HG02571 (cell line): ENCODE measurements around the gene MOGAT3.
A peak's percentile ranks its signal among the peaks of the same experiment; 100 is the strongest.

Experiments
- ATAC-seq: cut with Tn5 transposase; IDR thresholded peaks from one replicate; pipeline ENCODE4 v1.9.1; 2021; ENCODE audit warnings: mild to moderate bottlenecking, moderate library complexity; ENCODE audit not compliant: unreplicated experiment

MOGAT3 gene

DNA sequence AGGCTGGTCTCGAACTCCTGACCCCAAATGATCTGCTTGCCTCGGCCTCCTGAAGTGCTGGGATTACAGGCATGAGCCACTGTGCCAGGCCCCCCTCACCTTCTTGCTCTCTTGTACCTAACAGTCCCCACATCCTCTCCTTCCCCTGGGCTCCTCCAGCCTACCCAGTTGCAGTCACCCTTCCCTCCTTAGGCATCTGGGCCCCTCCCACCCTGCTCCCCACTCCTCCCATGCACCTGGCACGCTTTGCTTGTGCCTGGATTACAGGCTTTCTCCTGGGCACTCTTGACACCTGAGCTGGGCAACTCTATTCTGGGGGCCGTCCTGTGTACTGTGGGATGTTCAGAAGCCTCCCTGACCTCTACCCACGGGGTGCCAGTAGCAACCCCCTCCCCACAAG lies 33.8 kb upstream of the MOGAT3 start:
- no peak for ATAC-seq

DNA sequence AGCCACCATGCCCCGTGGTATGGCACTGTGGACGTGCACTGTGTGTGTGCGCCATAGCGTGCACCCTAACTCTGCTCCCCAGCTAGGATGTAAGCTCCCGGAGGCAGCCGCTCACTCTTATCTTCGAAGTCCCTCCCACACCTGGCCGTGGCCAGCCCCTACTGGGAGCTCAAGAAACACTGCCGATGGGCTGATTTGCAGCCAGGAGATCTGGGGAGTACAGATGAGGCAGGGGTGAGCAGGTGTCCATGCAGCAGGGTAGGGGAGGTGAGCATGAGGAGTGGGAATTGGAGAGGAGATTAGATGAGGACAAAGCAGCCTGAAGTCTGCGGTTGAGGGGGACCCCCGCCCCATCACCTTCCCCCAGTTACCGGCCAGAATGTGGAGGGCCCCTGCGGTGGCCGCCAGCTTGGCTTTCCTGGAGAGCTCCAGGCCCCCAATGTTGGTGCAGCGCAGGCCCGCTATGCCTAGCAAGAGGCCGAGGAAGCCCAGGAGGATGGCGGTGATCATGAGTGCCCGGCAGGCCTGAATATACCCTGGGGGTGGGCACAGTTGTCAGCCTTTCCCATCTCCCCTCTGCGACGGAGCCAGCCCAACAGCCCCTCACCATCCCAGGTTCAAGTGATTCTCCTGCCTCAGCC lies 33.2 kb upstream of the MOGAT3 start:
- no peak for ATAC-seq

DNA sequence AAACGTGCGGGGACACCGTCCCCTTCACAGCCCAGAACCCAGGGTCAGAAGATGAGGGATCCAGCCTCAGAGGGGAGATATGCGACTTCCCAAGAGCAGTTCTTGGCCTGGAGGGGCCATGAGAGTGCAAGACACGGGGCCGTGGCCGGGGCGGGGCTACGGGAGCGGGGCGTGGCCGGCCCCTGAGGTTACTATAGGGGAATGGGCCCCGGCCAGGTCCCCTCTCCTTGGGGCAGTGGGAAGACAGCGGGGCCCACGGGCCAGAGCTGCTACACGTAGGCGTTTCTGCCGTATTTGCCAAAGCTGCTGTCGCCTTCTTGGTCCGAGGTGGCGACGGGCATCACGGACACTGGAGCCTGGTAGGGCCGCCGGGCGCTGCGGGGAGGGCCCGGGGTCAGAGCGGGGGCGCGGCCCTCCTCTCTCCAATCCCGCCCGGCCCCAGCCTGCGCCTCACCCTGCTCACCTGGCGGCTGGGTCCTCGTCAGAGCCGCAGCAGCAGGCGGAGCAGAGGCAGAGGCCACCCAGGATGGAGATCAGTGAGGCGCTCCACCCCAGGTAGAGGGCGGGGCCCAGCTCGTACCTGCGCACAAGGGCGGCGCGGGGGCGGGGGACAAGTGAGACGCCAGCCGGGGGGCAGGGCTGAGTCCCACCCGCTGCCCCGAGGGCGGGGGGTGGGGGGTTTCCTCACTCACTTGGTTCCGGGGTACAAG lies 31.5 kb upstream of the MOGAT3 start:
- no peak for ATAC-seq

DNA sequence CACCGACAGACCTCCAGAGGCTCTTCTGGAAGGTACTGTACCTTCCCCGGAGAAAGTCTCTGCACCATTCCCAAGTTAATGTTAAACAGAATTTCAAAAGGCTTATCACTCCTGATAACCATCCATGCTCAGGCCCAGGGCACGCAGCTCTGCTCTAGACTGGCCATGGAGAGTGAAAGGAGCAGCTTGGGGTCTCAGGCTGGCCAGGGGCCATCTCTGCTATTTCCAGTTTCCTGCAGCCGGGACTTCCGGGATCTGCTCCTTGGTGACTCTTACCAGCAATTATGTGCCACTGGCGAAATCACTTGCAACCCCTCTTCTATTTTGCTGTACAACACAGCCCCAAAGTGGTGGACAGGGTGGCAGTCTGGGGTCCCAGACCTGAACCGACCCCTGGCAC lies 30.8 kb upstream of the MOGAT3 start:
- no peak for ATAC-seq

DNA sequence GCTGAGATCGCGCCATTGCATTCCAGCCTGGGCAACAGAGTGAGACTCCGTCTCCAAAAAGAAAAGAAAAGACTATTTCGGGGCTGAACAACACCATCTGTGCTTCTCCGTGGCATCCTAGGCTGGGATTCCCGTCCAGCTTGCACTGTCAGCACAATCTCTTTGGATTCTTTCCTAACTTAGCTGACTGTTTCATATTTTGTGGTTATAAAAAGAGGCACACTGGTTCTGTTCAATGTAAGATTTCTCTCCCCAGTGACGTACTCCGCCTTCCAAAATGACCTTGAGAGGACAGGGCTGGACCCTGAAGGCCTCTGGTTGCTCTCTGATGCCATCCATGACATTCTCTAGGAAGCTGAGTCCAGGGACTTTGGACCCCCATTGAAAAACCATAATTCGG lies 25.9 kb upstream of the MOGAT3 start:
- no peak for ATAC-seq

DNA sequence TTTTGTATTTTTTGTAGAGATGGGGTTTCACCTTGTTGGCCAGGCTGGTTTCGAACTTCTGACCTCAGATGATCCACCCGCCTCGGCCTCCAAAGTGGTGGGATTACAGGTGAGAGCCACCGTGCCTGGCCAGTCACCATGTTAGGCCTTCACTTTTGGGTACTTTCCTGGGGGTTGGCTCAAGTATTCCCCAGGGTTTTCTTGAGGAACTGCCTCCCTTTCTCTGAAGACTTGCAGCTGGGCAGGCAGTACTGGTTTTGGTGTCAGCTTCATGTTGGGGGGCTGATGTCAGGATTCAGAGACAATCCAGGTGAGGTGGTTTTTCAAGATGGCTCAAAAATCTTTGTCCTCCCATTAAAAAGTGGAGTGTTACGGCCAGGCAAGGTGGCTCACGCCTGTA lies 24.8 kb upstream of the MOGAT3 start:
- ATAC-seq, result no peak

DNA sequence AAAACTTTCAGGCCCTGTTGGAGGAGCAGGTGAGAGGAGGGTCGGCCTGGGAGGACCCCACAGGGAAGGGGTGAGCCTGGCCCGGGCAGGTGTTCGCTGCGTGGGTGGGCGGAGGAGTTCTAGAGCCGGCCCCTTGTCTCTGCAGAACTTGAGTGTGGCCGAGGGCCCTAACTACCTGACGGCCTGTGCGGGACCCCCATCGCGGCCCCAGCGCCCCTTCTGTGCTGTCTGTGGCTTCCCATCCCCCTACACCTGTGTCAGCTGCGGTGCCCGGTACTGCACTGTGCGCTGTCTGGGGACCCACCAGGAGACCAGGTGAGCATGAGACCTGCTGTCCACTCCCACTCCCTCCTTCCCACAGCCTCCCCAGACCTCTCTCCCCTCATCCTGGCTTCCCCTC lies 22.7 kb upstream of the MOGAT3 start:
- ATAC-seq, result no peak

DNA sequence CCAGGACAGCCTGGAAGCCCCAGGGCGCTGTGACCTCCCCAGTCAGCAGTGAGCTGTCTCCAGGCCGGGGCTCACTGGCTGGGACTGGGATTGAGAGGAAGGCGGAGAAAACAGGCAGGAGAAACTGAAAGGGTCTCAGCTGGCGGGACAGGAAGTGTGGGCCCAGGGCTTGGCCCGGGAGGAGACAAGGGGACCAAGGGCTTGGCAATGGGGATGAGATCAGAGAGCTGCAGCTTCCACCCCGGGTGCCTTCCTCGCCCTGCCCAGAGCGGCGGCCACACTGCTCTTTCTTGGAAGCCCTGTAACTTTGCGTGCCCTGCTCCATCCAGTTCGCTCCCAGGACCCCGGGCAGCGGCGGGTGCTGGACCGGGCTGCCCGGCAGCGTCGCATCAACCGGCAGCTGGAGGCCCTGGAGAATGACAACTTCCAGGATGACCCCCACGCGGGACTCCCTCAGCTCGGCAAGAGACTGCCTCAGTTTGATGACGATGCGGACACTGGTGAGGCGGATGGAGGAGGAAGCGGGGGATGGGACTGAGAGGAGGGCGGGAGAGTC lies 21.5 kb upstream of the MOGAT3 start:
- ATAC-seq, result no peak

DNA sequence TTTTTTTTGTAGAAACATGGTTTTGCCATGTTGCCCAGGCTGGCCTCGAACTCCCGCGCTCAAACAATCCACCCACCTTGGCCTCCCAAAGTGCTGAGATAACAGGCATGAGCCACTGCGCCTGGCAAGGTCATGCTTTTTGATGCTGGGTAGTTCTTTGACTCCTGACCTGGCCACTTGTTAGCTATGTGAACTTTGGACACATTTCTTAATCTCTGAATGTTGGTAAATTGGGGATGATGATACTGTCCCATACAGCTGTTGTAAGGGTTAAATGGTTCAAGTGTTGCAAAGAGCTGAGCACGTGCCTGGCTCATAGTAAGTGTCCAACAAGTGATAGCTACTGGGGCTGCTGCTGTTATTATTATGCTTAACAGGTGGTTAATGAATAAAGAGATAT lies 19.5 kb upstream of the MOGAT3 start:
- no peak for ATAC-seq

DNA sequence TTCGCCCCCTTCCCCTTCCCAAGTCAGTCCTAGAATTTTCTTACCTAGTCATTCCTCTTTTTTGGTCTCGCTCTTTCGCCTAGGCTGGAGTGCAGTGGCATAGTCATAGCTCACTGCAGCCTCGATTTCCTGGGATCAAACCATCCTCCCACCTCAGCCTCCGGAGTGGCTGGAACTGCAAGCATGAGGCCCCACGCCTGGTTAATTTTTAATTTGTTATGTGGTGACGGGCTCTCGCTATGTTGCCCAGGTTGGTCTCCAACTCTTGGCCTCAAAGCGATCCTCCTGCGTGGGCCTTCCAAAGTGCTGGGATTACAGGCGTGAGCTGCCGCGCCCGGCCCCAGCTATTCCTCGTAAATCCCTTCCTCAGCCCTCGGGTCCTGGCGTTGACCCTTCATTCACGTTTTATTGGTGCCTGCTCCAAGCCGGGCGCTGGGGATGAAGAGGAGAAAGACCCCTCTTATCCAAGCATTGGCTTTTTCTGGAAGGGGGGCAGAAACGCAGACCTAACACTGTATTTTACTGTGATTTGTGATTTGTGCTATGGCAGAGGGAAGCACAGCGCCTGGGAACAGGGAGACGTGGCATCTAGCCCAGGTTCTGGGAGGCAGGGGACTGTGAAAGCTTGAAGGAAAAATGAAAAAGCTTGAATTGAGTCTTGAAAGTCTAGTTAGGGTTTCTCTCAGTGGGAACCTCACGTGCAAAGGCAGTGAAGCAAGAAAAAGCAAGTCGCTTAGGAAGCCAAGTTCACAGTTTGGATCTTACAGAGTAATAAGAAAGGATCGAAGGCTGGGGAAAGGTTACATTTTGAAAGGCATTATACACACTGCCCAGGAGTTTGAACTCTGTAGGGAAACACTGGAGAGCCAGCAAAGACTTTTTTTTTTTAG lies 17.6 kb upstream of the MOGAT3 start:
- peak; percentile 7 for ATAC-seq

DNA sequence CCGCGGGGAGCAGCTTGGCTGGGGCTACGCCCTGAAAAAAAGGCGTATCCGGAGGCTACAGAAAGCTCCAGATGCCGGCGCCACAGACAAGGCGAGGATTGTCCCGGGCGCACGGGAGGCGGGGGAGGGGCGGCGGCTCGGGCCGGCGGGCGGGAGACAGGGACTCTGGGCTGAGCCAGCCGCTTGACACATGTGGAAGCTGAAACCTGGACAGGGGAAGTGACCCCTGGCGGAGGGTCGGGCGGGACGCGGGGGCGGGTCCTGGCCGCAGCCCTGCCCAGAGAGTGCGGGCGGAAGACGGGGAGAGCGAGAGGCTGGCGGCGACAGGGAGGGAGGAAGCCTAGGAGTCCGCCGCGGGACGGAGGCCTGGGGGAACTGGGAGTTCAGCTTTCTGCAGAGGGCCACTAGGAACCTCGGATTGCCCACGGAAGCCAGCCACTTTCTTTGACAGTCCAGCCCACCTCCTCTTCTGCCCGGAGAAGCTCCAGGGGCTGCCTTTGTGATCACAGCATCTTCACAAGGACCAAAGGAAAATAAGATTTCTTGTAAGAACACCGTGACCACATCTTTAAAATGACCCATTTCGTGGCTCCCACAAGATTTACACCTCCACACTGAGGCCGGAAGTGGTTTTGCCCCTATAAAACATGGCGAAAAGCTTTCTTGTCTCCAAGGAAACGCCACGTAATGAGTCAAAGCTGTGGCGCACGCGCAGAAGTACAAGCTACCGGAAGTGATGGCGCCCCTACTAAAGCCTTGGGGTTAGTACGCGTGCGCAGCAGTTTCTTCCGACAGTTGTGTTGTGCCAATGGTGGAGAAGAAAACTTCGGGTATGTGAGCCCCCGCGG lies 16.8 kb upstream of the MOGAT3 start, which contains the start of the genes PLOD3 and ZNHIT1:
TSS of gene PLOD3 (minus strand) at position 194 of the 848 bp plus-strand sequence. CDS start 307 bp downstream, outside the sequence.
TSS of gene ZNHIT1 (plus strand) at position 778 of the 848 bp plus-strand sequence. CDS start at position 809, 31 bp downstream.
- ATAC-seq, result peak; percentile 65

DNA sequence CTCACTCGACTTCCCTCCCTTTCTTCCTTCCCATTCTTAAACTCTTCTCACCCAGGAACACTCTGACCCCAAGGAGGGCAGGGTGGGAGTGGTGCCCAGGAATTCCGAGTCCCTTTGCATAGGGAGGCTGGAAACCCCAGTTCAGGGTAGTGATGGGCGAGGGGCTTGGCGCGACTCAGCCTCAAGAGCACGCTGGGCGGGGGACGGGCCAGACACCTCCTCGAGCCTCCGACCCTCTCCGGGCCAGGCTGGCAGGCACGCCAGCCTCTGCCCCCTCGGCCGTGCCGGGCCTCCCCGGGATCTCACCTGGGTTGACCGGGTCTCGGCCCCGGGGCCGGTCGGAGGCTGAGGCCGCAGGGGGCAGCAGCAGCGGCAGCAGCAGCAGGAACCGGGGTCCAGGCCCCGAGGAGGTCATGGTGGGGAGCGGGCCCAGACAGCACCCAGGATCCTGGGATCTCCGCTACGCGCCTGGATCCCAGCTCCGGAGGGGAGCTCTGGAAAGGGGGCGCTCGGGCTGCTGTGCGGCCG lies 16.1 kb upstream of the MOGAT3 start:
- peak; percentile 6 for ATAC-seq

DNA sequence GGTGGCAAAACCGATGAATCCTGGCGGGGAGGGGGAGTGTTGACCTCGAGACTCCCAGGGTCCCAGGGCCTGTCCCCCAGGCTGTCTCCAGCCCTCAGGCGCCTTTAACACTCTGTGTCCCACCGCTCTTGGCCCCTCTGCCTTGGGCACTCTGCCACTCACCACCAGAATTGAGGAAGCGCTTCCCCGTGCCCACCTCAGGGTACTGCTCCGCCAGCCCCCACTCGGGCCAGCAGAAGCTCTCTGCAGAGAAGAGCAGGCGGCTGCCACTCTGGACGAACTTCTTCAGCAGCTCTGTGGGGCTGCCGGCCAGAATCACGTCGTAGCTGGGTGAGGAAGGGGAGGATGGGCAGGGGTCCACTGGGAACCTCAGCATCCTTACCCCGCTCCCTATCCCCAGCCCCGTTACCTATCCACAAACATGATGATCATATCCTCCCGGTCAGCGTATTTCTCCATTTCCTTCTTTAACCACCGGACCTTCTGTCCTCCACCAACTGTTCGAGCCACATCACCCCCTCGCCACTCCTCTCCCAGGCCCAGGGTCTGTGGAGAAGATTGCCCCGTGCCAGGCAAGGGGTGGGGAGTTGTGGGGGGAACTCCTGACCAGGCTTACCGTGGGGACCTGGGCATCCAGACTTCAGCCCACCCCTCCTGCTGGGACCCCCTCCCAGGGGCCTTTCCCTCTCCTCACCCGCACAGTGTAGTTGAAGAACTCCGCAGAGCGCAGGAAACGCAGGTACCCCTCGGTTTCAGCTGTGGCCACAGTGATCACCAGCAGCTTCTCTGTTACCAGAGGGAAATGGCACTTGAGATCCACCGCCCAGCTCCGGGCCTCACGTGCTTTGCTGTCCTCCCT lies 15.4 kb upstream of the MOGAT3 start:
- ATAC-seq, result no peak

DNA sequence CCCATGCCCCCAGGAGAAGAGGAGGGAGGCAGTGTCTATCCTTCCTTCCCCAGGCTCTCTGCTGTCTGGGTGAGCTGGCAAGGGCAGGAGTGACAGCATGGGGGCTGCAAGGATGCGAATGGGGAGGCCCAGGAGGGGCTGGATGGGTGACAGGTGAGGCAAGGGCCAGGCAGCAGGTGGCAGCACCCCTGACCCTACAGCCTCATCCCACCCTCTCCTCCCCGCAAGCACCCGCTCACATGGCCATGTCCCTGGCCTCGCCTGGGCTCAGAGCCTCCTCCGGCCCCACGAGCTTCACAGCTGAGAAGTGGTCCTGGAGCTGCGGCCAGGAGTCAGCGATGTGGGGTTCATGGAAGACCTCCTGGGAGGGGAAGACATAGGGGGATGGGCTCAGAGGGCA lies 11.2 kb upstream of the MOGAT3 start:
- no peak for ATAC-seq

DNA sequence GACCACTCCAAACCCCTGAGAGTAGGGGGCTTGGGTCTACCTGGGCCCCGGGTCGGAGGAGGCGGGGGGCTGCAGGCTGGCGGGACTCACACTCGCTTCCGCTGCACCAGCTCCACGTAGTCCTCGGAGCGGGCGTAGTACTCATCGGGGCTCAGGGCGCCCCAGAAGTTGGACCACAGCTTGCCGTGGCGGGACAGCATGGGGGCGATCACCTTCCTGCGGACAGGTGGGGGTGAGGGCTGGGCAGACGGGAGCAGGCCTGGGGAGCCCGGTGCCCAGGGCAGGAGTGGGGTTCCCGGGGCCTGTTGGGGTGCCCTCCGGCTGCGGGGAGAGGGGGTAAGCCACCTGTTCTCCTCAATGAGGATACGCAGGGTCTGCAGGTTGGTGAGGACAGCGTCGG lies 10.7 kb upstream of the MOGAT3 start:
- no peak for ATAC-seq

DNA sequence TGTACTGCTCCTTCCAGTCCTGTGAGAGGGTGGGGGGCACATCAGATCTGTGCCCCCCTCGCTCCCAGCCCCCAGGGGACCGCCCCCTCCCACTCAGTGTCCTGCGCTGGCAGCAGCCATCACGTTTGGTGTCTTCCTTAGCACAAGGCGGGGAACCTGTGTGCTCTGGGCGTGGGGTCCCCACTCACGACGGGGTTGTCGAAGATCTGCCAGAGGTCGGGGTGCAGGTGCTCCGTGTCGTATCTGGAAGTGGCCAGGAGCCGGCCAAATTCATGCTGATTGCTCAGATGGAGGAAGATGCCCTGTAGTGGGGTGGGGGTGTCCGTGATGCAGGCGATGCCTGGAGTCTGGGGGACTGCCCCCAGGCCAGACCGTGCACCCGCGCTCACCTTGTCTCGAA lies 9.3 kb upstream of the MOGAT3 start:
- ATAC-seq, result no peak

DNA sequence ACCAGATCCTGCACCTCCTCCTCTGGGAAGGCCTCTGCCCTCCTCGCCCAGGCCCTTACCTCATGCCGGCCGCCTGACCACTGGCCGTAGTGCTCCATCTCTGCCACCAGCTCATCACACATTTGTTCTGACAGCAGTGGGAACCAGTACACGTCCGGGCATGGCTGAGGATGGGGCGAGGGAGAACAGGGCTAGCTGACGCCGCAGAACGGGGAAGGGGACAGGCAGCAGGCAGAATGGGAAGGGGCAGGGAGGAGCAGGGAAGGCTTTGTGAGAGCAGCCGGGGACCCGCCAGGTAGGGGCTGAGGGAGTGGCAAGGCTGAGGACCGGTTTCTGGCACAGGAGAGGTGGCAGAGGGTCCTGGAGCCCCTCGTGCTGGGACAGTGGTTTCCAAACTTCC lies 8.0 kb upstream of the MOGAT3 start:
- no peak for ATAC-seq

DNA sequence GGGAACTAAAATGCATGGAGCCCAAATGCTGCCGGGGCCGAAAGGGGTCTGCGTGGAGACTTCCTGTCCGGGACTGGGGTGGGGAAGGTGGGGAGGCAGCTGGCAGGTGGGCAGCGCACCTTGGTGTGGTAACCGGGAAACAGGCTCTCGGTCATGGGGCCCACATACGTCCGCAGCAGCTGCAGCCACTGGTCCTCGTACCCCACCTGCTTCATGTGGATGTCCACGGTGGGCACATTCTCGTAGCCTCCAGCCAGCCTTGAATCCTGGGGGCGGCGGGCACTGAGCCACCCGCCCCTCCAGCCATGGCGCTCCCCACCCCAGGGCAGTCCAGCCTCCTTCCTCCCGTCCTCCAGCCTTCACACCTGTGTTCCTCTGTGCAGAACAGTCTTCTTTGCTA lies 6.6 kb upstream of the MOGAT3 start:
- no peak for ATAC-seq

DNA sequence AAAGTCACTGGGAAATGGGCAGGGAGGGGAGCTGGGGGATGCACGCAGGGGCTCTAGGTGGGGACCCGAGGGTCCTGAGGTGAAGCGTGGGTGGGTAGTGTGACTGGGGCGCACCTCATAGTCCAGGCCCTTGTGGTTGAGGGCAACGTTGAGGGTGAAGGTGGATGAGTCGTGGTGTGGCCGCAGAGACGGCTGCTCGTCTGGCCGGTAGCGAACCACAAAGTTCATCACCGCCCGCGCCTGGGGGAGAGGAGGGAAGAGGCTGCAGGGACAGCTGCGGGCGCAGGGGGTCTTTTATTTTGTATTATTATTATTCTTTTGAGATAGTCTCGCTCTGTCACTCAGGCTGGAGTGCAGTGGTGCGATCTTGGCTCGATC lies 5.8 kb upstream of the MOGAT3 start:
- no peak for ATAC-seq
